GM12878 (cell line): Measurements from ENCODE around the gene RBM48. TPM values are rescaled to one million over a fixed set of nuclear protein-coding genes. Genes with fewer than 3 reads are reported as not detected.

Experiments
- ATF2 ChIP-seq: IDR thresholded peaks from 2 replicates; pipeline ENCODE4 v1.6.1; 2012; ENCODE audit warnings: low read length, inconsistent platforms
- BCL3 ChIP-seq: IDR thresholded peaks from 2 replicates; pipeline ENCODE4 v1.6.1; 2011; ENCODE audit warnings: borderline replicate concordance, low read depth, mild to moderate bottlenecking, moderate library complexity, low read length; ENCODE audit not compliant: insufficient read depth, poor library complexity, severe bottlenecking
- BRCA1 ChIP-seq: IDR thresholded peaks from 2 replicates; pipeline ENCODE4 v1.6.1; 2011; ENCODE audit warnings: low read depth, low read length, improper control_type of control experiment
- ELK1 ChIP-seq: IDR thresholded peaks from 2 replicates; pipeline ENCODE4 v1.6.1; 2012; ENCODE audit warnings: low read depth, low read length, improper control_type of control experiment
- EP300 ChIP-seq, 2 experiments: fragments of 150-350 bp in 1 of 2; IDR thresholded peaks; 2 replicates each; pipeline ENCODE4 v1.6.1; 2011 to 2012; ENCODE audit warnings: low read depth in 2 of 2, low read length in 2 of 2, borderline replicate concordance in 1 of 2, improper control_type of control experiment in 1 of 2, inconsistent platforms in 1 of 2; ENCODE audit not compliant: control insufficient read depth in 1 of 2
- GABPA ChIP-seq: IDR thresholded peaks from 2 replicates; pipeline ENCODE4 v1.6.1; 2014; ENCODE audit warnings: antibody characterized with exemption, low read depth, mild to moderate bottlenecking, inconsistent platforms
- HCFC1 ChIP-seq: fragments of 150-350 bp; IDR thresholded peaks from 2 replicates; pipeline ENCODE4 v1.6.1; 2014; ENCODE audit warnings: low read length
- HSF1 ChIP-seq: fragments of 150-350 bp; IDR thresholded peaks from 2 replicates; pipeline ENCODE4 v1.6.1; 2014; ENCODE audit warnings: mild to moderate bottlenecking, low read depth, low read length
- KAT2A ChIP-seq: conservative IDR thresholded peaks from 2 replicates; pipeline ENCODE4 v1.6.1; 2011; ENCODE audit warnings: low read depth, low read length; ENCODE audit not compliant: control insufficient read depth
- MEF2A ChIP-seq: IDR thresholded peaks from 2 replicates; pipeline ENCODE4 v1.6.1; 2011; ENCODE audit warnings: low read depth, mild to moderate bottlenecking, low read length, moderate library complexity; ENCODE audit not compliant: insufficient read depth
- MYC ChIP-seq: IDR thresholded peaks from 2 replicates; pipeline ENCODE4 v1.6.1; 2011; ENCODE audit warnings: mild to moderate bottlenecking, low read length, moderate library complexity, inconsistent platforms; ENCODE audit not compliant: insufficient read depth, insufficient replicate concordance, insufficient read length, severe bottlenecking
- SIN3A ChIP-seq: IDR thresholded peaks from 2 replicates; pipeline ENCODE4 v1.6.1; 2012; ENCODE audit warnings: low read depth, low read length, improper control_type of control experiment
- STAT1 ChIP-seq: fragments of 450-650 bp; conservative IDR thresholded peaks from 2 replicates; pipeline ENCODE4 v1.6.1; 2014; ENCODE audit warnings: antibody characterized with exemption, mild to moderate bottlenecking
- TARDBP ChIP-seq: IDR thresholded peaks from 2 replicates; pipeline ENCODE4 v1.6.1; 2016; ENCODE audit warnings: borderline replicate concordance
- polyA plus RNA-seq, 11 experiments: library from polyadenylated mRNA; depleted of rRNA in 4 of 11; unstranded in 6 of 11; stranded (reverse) in 5 of 11; fragments of >200 nt; fragmentation: Nextera tagmentation in 4 of 11; fragmentation: Illumina TruSeq in 1 of 11; extraction: Ambion mirVana in 4 of 11; extraction: Trizol in 1 of 11; gene quantifications; 1 replicate in 1 of 11; 2 replicates in 10 of 11; pipeline versions ENCODE4 v1.2.1 to v1.2.3, GENCODE V29; 2011 to 2016; ENCODE audit warnings: inconsistent platforms in 2 of 11, missing spikeins in 2 of 11, low read depth in 1 of 11
- total RNA-seq, 4 experiments: library from RNA; depleted of rRNA in 3 of 4; stranded (reverse); fragments of >200 nt in 3 of 4; fragmentation: Illumina TruSeq in 1 of 4; extraction: Trizol in 1 of 4; gene quantifications; 2 replicates each; pipeline versions ENCODE4 v1.2.1 to v1.2.3, GENCODE V29; 2013 to 2021

Gene RBM48
- total and polyA plus RNA-seq, 10 of the 15 experiments (the other 5 are each of a cell fraction or from before 2014, with no cell fraction given): 8.5 to 14.7 (median 11.6) TPM

- TF ChIP-seq SIN3A (no peak), HCFC1 (no peak), MYC (no peak), STAT1 (no peak), ATF2 (no peak), HSF1 (no peak), MEF2A (no peak), TARDBP (no peak), GABPA (no peak), KAT2A (no peak), ELK1 (no peak), EP300 (IDR thresholded peaks at IDR 0.05; ENCODE audit: borderline replicate concordance in 1 of 2, control insufficient read depth in 1 of 2, low read depth in 2 of 2, low read length in 2 of 2) (no peak), BRCA1 (no peak), BCL3 (no peak)
- TF ChIP-seq, all 136 proteins: peak for 0
Observed at GRCh38 chr7:92557808-92558362, 29.3 kb downstream of the RBM48 start (continued).
